ENCODE measurements around the gene WWTR1. TPM values are rescaled to one million over a fixed set of nuclear protein-coding genes. Genes with fewer than 3 reads are reported as not detected.

WWTR1 gene
- total RNA-seq, 1 donor from 2014 or later: 0.76 TPM

- intact Hi-C loops (cut with micrococcal nuclease): no loop called here
Observed at GRCh38 chr3:149535333-149535685, 122.5 kb downstream of the WWTR1 start.

- intact Hi-C loops (cut with micrococcal nuclease): no loop called here
Observed at GRCh38 chr3:149534671-149535332, 123.0 kb downstream of the WWTR1 start.

DNA sequence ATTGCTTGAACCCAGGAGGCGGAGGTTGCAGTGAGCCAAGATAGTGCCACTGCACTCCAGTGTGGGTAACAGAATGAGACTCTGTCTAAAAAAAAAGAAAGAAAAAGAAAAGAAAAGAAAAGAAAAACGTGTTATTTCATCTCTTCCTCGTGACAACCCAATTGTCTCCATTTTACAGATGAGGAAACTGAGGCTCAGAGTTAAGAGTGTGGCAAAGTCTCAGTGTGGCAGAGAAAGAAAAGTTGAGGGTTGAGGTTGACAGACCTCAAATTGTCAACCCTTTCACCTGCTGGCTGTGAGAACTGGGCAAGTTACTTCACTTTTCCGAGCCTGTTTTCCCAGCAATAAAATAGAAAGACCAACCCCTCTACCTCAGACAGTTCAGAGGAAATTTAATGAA lies 123.7 kb downstream of the WWTR1 start:
- intact Hi-C loops (cut with micrococcal nuclease): no loop called here

GRCh38 chr3:149532489-149533180 lies 125.2 kb downstream of the WWTR1 start:
- intact Hi-C loops (cut with micrococcal nuclease): no loop called here

- intact Hi-C loops (cut with micrococcal nuclease): no loop called here
Observed at GRCh38 chr3:149529099-149529498, 128.7 kb downstream of the WWTR1 start.

- intact Hi-C loops (cut with micrococcal nuclease): no loop called here
Observed at GRCh38 chr3:149528340-149528650, 129.5 kb downstream of the WWTR1 start.

- intact Hi-C loops (cut with micrococcal nuclease): no loop called here
Observed at GRCh38 chr3:149527531-149528339, 130.1 kb downstream of the WWTR1 start.

DNA sequence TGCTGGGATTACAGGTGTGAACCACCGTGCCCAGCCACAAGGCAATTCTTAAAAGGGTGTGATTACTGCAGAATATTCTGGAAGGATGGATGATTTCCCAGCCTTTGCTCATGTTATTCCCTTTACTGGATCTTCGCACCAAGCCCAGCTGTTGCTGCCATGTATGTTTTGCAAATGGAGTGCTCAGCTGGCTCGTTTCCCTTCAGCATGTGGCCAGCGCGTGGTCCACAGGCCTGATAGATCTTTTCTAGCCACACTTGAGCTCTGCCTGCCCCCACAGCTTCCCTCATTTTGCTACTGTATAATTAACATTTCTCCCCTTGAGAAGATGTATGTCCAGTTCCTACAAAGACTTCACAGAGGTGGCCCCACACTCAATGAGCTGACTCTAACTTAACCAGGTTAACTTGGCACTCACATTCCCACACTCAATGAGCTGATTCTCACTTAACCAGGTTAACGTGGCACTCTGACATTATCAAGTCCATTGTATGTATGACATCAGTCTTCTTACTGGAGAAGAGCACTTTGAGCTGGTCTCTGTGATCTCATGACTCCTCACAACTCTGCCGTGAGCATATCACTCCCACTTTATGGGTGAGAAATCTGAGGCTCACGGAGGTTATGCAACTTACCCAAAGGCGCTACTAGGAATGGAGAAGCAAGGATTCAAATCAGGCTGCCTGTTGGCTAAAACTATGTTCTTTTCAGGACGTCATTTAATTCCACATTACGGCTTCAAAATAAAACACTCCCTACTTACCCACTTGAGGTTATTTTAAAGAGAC lies 134.1 kb downstream of the WWTR1 start:
- intact Hi-C loops (cut with micrococcal nuclease): no loop called here

- intact Hi-C loops (cut with micrococcal nuclease): no loop called here
Observed at GRCh38 chr3:149519912-149520311, 137.9 kb downstream of the WWTR1 start.

DNA sequence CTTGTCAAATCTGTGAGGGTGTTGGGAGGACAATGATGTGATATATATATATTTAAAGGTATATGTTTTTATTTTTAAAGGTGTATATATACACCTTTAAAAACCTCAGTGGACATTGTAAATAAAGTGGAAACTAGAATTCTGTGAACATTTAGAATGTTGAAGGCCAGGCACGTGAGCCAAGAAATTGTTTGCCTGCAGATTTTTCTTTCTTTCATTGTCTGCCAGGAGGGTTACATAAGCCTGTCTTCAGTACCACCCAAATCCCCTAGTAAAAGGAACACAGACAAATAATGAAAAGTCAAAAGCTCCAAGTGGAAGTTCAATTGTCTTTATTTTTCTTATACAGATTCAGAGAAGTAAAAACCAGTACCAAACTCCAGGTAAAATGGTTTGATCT lies 140.9 kb downstream of the WWTR1 start:
- intact Hi-C loops (cut with micrococcal nuclease): no loop called here

- intact Hi-C loops (cut with micrococcal nuclease): no loop called here
Observed at GRCh38 chr3:149515249-149515648, 142.6 kb downstream of the WWTR1 start.

GRCh38 chr3:149514471-149514870 lies 143.4 kb downstream of the WWTR1 start:
- intact Hi-C loops (cut with micrococcal nuclease): no loop called here

- intact Hi-C loops (cut with micrococcal nuclease): loop anchor here (1.0 kb wide), 3 partner anchors 205 to 296 kb away; no protein-coding TSS in a partner anchor
Observed at GRCh38 chr3:149512073-149512782, 145.6 kb downstream of the WWTR1 start.

DNA sequence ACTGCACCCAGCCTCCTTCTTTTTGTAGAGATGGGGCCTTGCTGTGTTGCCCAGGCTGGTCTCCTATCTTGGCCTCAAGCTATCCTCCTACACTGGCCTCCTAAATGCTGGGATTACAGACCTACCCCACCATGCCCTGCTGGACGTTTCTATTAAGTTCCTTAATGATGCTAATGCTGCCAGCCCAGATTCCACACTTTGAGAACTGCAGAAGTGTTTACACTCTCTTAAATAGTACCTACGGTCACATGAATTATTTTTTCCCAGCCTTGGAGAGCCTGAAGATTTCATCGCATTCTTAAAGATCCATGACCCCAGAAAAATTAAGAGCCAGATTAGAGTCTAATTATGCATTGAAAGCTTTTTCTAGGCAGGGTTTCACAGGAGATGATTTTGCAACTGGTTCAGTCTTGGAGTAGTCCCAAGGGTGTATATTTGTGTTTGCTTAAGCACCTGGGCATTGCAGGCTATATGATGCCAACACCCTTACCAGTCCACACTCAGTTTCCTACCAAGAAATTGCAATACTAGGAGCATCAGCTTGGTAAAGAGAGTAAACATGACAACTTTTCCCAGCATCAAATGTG lies 146.7 kb downstream of the WWTR1 start:
- intact Hi-C loops (cut with micrococcal nuclease): no loop called here

DNA sequence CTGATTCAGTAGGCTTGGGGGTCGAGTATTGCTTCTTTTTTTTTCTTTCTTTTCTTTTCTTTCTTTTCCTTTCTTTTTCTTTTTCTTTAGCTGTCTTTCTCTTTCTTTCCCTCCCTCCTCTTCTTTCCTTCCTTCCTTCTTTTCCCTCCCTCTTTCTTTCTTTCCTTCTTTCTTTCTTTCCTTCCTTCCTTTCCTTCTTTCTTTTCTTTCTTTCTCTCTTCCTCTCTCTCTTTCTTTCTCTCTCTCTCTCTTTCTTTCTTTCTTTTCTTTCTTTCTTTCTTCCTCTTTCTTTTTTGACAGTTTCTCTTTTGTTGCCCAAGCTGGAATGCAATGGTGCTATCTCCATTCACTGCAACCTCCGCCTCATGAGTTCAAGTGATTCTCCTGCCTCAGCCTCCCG lies 147.3 kb downstream of the WWTR1 start:
- intact Hi-C loops (cut with micrococcal nuclease): no loop called here

DNA sequence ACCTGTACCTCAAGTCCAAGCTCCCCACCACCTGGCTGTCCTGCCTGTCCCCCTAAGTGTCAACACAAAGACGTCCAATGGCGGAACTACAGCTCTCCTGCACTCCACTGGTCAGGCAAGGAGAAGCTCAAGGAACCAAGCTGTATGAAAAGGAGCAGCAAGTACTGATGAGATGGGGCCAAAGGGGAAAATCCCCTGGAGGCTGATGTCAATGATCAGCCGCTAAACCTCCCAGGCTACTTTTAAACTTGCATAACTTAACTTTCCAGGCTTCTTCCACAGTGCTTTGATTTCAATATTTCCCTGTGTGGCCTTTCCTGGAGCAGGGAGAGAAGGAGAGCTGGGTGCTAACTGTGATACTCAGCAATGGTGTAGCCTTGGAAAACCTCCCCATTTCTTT lies 148.3 kb downstream of the WWTR1 start:
- intact Hi-C loops (cut with micrococcal nuclease): no loop called here

DNA sequence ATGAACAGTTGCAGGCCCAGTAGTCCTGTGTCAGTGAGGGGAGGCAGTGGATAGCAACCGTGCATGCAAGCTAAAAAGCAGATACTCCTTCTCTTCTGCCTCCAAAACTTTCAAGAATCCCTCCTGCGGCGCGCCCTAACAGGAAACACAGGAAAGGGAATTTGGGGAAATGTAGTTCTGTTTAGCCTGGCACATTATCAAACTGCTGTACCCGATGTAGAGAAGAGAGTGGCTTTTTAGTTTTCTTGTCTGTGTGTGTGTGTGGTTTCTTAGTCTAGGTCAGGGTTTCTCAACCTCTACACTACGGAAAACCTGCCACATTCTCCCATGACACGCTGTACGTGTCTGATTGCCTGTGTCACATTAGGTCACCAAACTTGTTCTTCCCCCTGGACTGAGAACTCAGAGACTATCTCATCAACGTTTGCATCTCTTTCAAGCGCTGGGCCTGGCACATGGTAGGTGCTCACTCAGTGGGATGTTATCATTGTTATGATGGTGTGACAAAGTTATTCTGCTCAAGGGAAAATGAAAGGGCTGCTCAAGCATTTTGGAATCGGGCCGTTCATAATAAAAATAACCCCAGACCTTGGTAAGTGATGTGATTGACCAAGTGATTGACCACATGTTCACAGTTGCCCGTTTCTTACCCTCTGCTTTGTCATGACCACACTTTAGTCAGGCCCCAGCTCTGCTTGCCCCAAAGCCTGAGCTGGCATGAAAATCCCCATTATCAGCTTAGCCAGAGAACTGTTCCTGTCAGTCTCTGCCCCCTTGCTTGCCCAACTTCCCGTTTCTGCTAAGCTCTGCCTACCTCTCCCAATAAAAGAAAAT lies 150.1 kb downstream of the WWTR1 start:
- intact Hi-C loops (cut with micrococcal nuclease): no loop called here

- intact Hi-C loops (cut with micrococcal nuclease): no loop called here
Observed at GRCh38 chr3:149506965-149507364, 150.9 kb downstream of the WWTR1 start.

- intact Hi-C loops (cut with micrococcal nuclease): no loop called here
Observed at GRCh38 chr3:149506540-149506939, 151.3 kb downstream of the WWTR1 start.

GRCh38 chr3:149502438-149502837 lies 155.4 kb downstream of the WWTR1 start:
- intact Hi-C loops (cut with micrococcal nuclease): no loop called here
